ENCODE measurements around the gene C15orf61.

The C15orf61 gene

GRCh38 chr15:67551207-67551743, 30.3 kb downstream of the C15orf61 start:
- no peak for DNase-seq

- DNase-seq, result no peak
Observed at GRCh38 chr15:67554580-67554979, 33.6 kb downstream of the C15orf61 start.

GRCh38 chr15:67556976-67557570, 36.1 kb downstream of the C15orf61 start:
- DNase-seq, result no peak

GRCh38 chr15:67558502-67558901, 37.6 kb downstream of the C15orf61 start:
- DNase-seq, result no peak

GRCh38 chr15:67559158-67559557, 38.2 kb downstream of the C15orf61 start:
- no peak for DNase-seq

- no peak for DNase-seq
Observed at GRCh38 chr15:67559576-67559975, 38.6 kb downstream of the C15orf61 start.

GRCh38 chr15:67560320-67560719, 39.4 kb downstream of the C15orf61 start:
- no peak for DNase-seq

GRCh38 chr15:67563092-67563491, 42.2 kb downstream of the C15orf61 start:
- no peak for DNase-seq

- no peak for DNase-seq
Observed at GRCh38 chr15:67564021-67564967, 43.4 kb downstream of the C15orf61 start.

- DNase-seq, result no peak
Observed at GRCh38 chr15:67564968-67565345, 44.0 kb downstream of the C15orf61 start.

- no peak for DNase-seq
Observed at GRCh38 chr15:67569668-67570067, 48.7 kb downstream of the C15orf61 start.

- DNase-seq, result no peak
Observed at GRCh38 chr15:67570875-67571647, 50.1 kb downstream of the C15orf61 start.

- DNase-seq, result no peak
Observed at GRCh38 chr15:67571648-67572415, 50.9 kb downstream of the C15orf61 start.

GRCh38 chr15:67573194-67573593, 52.3 kb downstream of the C15orf61 start:
- no peak for DNase-seq

GRCh38 chr15:67575039-67575502, 54.1 kb downstream of the C15orf61 start:
- no peak for DNase-seq

GRCh38 chr15:67578020-67578600, 57.2 kb downstream of the C15orf61 start:
- DNase-seq, result no peak

GRCh38 chr15:67579164-67579563, 58.2 kb downstream of the C15orf61 start:
- no peak for DNase-seq
